Astrocyte (in vitro differentiated cells and primary cell): ENCODE results near the gene ANTXR2. TPM values are rescaled to one million over a fixed set of nuclear protein-coding genes. Genes with fewer than 3 reads are reported as not detected.
A peak's percentile ranks its signal among the peaks of the same experiment; 100 is the strongest.

Source experiments
- DNase-seq: peaks from one replicate; pipeline ENCODE4 v3.0.0-alpha.2; 2010; ENCODE audit warnings: low read depth
- FAIRE-seq: peaks from 2 replicates; lab custom pipeline; 2011; peaks lifted over from hg19 to GRCh38; lab: Jason Lieb, UNC
- H2AFZ ChIP-seq: 2 replicates; pipeline ENCODE4 v1.6.0; 2012; ENCODE audit warnings: low read depth, low read length, inconsistent platforms
- H3K27ac ChIP-seq: 2 replicates; pipeline ENCODE4 v1.5.1; 2011; ENCODE audit warnings: low read depth, low read length, inconsistent platforms
- H3K27me3 ChIP-seq: 2 replicates; pipeline ENCODE4 v1.6.0; 2011; ENCODE audit warnings: low read length, inconsistent platforms; ENCODE audit not compliant: insufficient read depth
- H3K36me3 ChIP-seq: 2 replicates; pipeline ENCODE4 v1.5.1; 2011; ENCODE audit warnings: low read length, inconsistent platforms; ENCODE audit not compliant: insufficient read depth
- H3K4me1 ChIP-seq: 2 replicates; pipeline ENCODE4 v1.5.1; 2011; ENCODE audit warnings: low read length, inconsistent platforms; ENCODE audit not compliant: insufficient read depth
- H3K4me2 ChIP-seq: 2 replicates; pipeline ENCODE4 v1.6.0; 2012; ENCODE audit warnings: low read length, inconsistent platforms
- H3K4me3 ChIP-seq: 2 replicates; pipeline ENCODE4 v1.5.1; 2011; ENCODE audit warnings: low read depth, mild to moderate bottlenecking, low read length, inconsistent platforms; ENCODE audit not compliant: insufficient read depth
- H3K79me2 ChIP-seq: 2 replicates; pipeline ENCODE4 v1.6.0; 2012; ENCODE audit warnings: mild to moderate bottlenecking, low read length, inconsistent platforms; ENCODE audit not compliant: insufficient read depth
- H3K9ac ChIP-seq: 2 replicates; pipeline ENCODE4 v1.6.0; 2012; ENCODE audit warnings: mild to moderate bottlenecking, low read length, inconsistent platforms
- H3K9me3 ChIP-seq: 2 replicates; pipeline ENCODE4 v1.5.1; 2012; ENCODE audit warnings: low read depth, mild to moderate bottlenecking, low read length, inconsistent platforms; ENCODE audit not compliant: insufficient read depth
- H4K20me1 ChIP-seq: 2 replicates; pipeline ENCODE4 v1.6.0; 2012; ENCODE audit warnings: low read length, inconsistent platforms; ENCODE audit not compliant: insufficient read depth
- H3K27ac Mint-ChIP-seq: one replicate; pipeline ENCODE4 v1.8.0; 2021; ENCODE audit warnings: mild to moderate bottlenecking, mixed read lengths; ENCODE audit not compliant: unreplicated experiment
- H3K27me3 Mint-ChIP-seq: one replicate; pipeline ENCODE4 v1.8.0; 2021; ENCODE audit warnings: low read depth, mixed read lengths; ENCODE audit not compliant: unreplicated experiment
- H3K36me3 Mint-ChIP-seq: one replicate; pipeline ENCODE4 v1.8.0; 2021; ENCODE audit warnings: low read depth, mixed read lengths; ENCODE audit not compliant: unreplicated experiment
- H3K4me1 Mint-ChIP-seq: one replicate; pipeline ENCODE4 v1.8.0; 2021; ENCODE audit warnings: low read depth, mixed read lengths; ENCODE audit not compliant: unreplicated experiment
- H3K4me3 Mint-ChIP-seq: one replicate; pipeline ENCODE4 v1.8.0; 2021; ENCODE audit warnings: mild to moderate bottlenecking, moderate library complexity, mixed read lengths; ENCODE audit not compliant: unreplicated experiment
- H3K9me3 Mint-ChIP-seq: one replicate; pipeline ENCODE4 v1.8.0; 2021; ENCODE audit warnings: mild to moderate bottlenecking, mixed read lengths; ENCODE audit not compliant: unreplicated experiment
- CTCF ChIP-seq: IDR thresholded peaks from 2 replicates; pipeline ENCODE4 v1.5.1; 2011; ENCODE audit warnings: low read depth, mild to moderate bottlenecking, inconsistent platforms, low read length, moderate library complexity; ENCODE audit not compliant: insufficient read depth
- EZH2 ChIP-seq: IDR thresholded peaks from 2 replicates; pipeline ENCODE4 v1.6.1; 2012; ENCODE audit warnings: mild to moderate bottlenecking, low read length, inconsistent platforms; ENCODE audit not compliant: insufficient read depth
- total RNA-seq: library from RNA; stranded (reverse); gene quantifications from 2 replicates; pipeline ENCODE4 v1.2.1, GENCODE V29; 2021

ANTXR2 gene
- total RNA-seq, 1 donor from 2014 or later = 34.7 TPM

- H3K4me3 Mint-ChIP-seq = no peak overlapping the region
- Histone ChIP-seq H3K27me3 (no peaks in the 10 kb centered on the region), H3K9ac (no peak overlapping the region), H3K4me3 (no peak overlapping the region), H3K79me2 (no peaks in the 10 kb centered on the region), H4K20me1 (no peaks in the 10 kb centered on the region), H3K9me3 (no peaks in the 10 kb centered on the region), H3K27ac (no peak overlapping the region), H3K36me3 (no peaks in the 10 kb centered on the region), H3K4me1 (no peaks in the 10 kb centered on the region), H3K4me2 (no peak overlapping the region), H2AFZ (no peak overlapping the region)
- no peak for TF ChIP-seq CTCF
- no peak for TF ChIP-seq EZH2
- FAIRE-seq (no peak), DNase-seq (no peak)
- no peaks in the 10 kb centered on the region for H3K36me3 Mint-ChIP-seq
- H3K9me3 Mint-ChIP-seq = no peaks in the 10 kb centered on the region
- no peak overlapping the region for H3K27ac Mint-ChIP-seq
- H3K27me3 Mint-ChIP-seq = no peaks in the 10 kb centered on the region
- no peaks in the 10 kb centered on the region for H3K4me1 Mint-ChIP-seq
Measured at GRCh38 chr4:79871961-79872360, 201.1 kb downstream of the ANTXR2 start.

GRCh38 chr4:79869597-79870237 is 203.3 kb downstream of the ANTXR2 start:
- FAIRE-seq = no peak
- DNase-seq = no peak
- Histone ChIP-seq H2AFZ (no peak overlapping the region), H3K36me3 (no peaks in the 10 kb centered on the region), H4K20me1 (no peaks in the 10 kb centered on the region), H3K27me3 (no peaks in the 10 kb centered on the region), H3K4me3 (no peak overlapping the region), H3K4me2 (no peak overlapping the region), H3K9ac (no peak overlapping the region), H3K27ac (no peak overlapping the region), H3K79me2 (no peaks in the 10 kb centered on the region), H3K4me1 (peaks cover 7% of the 10 kb centered on the region), H3K9me3 (no peaks in the 10 kb centered on the region)
- TF ChIP-seq CTCF = no peak
- no peak for TF ChIP-seq EZH2
- Mint-ChIP-seq H3K4me1 (peaks cover 2% of the 10 kb centered on the region), H3K27me3 (no peaks in the 10 kb centered on the region), H3K4me3 (no peak overlapping the region), H3K9me3 (no peaks in the 10 kb centered on the region), H3K36me3 (no peaks in the 10 kb centered on the region), H3K27ac (no peak overlapping the region)

GRCh38 chr4:79865201-79865597 is 207.8 kb downstream of the ANTXR2 start:
- Histone ChIP-seq H3K4me3 (no peak overlapping the region), H2AFZ (peak overlapping the region; percentile 25), H3K4me1 (peaks cover 10% of the 10 kb centered on the region), H3K79me2 (no peaks in the 10 kb centered on the region), H3K9me3 (no peaks in the 10 kb centered on the region), H3K27ac (peak overlapping the region; percentile 47), H3K9ac (no peak overlapping the region), H3K4me2 (peak overlapping the region; percentile 62), H3K27me3 (no peaks in the 10 kb centered on the region), H3K36me3 (no peaks in the 10 kb centered on the region), H4K20me1 (no peaks in the 10 kb centered on the region)
- H3K27me3 Mint-ChIP-seq = no peaks in the 10 kb centered on the region
- peak; percentile 86 for DNase-seq
- H3K27ac Mint-ChIP-seq = no peak overlapping the region
- no peaks in the 10 kb centered on the region for H3K9me3 Mint-ChIP-seq
- H3K4me3 Mint-ChIP-seq = no peak overlapping the region
- peaks cover 6% of the 10 kb centered on the region for H3K4me1 Mint-ChIP-seq
- FAIRE-seq = peak; percentile 60
- TF ChIP-seq EZH2 (no peak), CTCF (no peak)
- no peaks in the 10 kb centered on the region for H3K36me3 Mint-ChIP-seq
